ENCODE measurements around the gene ZNF506.
"Not testable (repeated sequence)": the region's sequence is repeated elsewhere in the genome, so short reads cannot be mapped to it uniquely, and the experiment has no call there.

GRCh38 chr19:19870086-19870485, 48.5 kb upstream of the ZNF506 start:
- TF ChIP-seq, protein P1, sequence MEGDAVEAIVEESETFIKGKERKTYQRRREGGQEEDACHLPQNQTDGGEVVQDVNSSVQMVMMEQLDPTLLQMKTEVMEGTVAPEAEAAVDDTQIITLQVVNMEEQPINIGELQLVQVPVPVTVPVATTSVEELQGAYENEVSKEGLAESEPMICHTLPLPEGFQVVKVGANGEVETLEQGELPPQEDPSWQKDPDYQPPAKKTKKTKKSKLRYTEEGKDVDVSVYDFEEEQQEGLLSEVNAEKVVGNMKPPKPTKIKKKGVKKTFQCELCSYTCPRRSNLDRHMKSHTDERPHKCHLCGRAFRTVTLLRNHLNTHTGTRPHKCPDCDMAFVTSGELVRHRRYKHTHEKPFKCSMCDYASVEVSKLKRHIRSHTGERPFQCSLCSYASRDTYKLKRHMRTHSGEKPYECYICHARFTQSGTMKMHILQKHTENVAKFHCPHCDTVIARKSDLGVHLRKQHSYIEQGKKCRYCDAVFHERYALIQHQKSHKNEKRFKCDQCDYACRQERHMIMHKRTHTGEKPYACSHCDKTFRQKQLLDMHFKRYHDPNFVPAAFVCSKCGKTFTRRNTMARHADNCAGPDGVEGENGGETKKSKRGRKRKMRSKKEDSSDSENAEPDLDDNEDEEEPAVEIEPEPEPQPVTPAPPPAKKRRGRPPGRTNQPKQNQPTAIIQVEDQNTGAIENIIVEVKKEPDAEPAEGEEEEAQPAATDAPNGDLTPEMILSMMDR (IDR thresholded peaks at IDR 0.05) = not testable (repeated sequence)
- not testable (repeated sequence) for TF ChIP-seq POLR2A (IDR thresholded peaks at IDR 0.05)
